CD4-positive, alpha-beta T cell treated with Interleukin-1 beta for 1 hour (primary cell): ENCODE results near the gene GLB1L.

Experiments
- DNase-seq, 2 donors: peaks; one replicate each; pipeline ENCODE4 v3.0.0-alpha.2; 2020 to 2022

GLB1L gene

GRCh38 chr2:219220652-219221402 is 24.4 kb downstream of the GLB1L start:
- no peak for DNase-seq

DNA sequence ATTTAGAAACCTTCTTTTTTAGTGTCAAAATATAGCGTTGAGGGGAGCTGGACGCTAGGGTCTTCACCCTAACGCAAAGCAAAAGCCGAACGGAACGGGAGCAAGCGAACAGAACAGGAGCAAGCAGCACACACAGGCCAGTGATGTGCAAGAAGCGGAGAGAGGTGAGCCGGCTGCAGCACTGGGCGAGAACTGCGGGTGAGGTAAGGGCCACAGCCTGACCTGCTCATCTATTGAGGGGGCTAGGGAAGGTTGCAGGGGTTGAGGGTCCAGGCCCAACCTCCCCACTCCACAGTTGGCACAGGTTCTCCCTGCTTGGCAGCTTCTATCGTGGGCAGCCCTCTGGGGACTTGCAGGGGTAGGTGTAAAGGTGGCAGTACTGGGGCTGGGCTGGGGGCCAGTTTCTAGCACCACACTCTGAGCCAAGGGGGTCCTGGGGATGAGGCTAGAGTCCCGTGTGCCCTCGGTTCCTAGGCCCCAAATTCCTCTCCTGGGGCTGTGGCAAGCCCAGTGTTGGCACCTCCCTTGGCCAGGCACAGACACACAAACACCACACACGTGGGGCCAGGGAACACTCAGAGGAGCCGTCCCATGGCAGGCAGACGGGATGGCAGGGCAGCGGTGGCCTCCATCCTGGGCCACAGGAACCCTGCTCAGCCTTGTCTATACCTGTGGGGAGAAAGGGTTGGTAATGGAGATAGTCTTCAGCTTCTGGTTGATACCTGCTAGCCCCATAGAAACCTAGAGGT is 25.3 kb downstream of the GLB1L start:
- DNase-seq = no peak

DNA sequence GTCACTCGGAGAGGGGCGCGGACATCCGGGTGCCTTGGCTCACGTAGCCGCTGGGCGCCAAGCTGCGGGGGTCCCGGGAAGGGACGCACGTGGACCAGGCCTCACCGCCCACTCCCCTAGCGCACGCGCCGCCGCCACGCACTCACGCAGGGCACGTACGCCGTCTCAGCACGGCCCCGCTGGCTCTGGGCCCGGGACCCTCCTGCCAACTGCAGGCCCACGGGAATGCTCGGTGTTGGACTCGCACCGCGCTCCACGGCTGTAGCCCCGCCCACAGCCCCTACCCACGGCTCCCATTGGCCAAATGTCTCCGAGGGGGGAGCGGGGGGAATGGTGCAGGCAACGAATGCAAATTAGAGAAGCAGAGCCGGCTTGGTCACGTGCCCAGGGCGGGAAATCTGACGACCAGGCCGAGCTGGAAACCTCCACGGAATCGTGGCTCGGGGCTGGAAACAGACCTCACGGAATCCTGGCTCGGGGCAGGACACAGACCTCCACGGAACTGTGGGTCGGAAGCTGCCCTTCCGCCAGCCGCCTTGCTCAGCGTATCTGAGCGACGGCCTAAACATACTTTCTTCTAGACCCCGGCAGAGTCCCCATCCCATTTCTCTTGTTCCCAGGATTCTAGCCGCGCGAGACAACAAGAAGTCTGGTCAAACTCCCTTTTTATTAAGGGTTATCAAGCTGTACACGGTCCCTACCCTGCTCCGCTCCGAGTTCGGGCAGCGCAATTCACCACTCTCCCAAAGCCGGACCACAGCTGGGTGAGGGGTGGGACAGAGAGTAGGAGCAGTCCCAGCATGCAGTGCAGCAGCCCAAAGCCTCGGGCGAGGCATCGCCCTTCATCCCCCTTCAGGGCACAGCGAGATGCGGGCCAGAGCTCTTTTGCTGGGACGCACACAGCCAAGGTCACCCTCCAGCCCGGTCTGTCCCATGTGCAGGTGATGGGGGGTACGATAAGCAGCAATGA is 26.2 kb downstream of the GLB1L start, which contains the start of gene ABCB6:
Gene ABCB6, minus strand, starts transcription at position 227 of the 970 bp plus-strand sequence. CDS start 285 bp downstream, outside the sequence.
- peak; percentile 88 to 90 for DNase-seq

- DNase-seq = no peak
Observed at GRCh38 chr2:219218217-219218731, 27.0 kb downstream of the GLB1L start.

DNA sequence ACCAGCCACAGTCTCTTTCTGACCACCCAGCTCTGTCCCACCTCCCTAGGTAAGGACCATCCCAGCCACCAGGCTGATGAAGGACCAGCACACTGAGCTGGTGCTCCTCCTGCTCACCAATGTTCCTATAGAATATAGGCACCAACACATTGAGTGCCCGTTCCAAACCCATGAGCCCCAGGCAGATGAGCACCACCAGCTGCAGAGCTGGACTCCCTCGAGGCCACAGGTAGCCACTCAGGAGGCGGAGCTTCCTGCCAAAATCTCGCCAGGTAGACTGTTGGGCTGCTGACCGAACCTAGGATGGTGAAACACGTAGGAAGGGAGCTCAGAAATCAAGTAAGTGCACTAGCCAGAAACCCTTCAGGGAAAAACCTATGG is 28.7 kb downstream of the GLB1L start:
- DNase-seq = no peak

- DNase-seq = no peak
Observed at GRCh38 chr2:219215871-219216534, 29.2 kb downstream of the GLB1L start.

GRCh38 chr2:219214786-219215185 is 30.5 kb downstream of the GLB1L start:
- no peak for DNase-seq

DNA sequence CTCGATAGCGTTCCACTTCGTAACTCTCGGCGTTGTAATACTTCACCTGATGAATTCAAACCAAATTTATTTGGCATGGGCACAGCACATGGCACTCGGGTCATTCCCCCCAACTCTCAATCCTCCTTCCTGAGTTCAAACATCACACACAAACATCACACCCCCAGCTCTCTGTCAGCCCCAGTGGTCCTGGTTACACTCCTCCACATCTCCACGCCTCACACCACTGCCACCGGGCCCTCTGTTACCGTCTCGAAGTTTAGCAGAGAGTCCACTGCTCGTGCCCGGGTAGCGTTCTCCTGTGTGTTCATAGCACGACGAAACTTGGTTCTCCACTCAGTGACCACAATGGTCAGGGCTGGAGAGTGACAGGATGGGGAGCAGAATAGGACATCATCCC is 31.1 kb downstream of the GLB1L start:
- DNase-seq = no peak

DNA sequence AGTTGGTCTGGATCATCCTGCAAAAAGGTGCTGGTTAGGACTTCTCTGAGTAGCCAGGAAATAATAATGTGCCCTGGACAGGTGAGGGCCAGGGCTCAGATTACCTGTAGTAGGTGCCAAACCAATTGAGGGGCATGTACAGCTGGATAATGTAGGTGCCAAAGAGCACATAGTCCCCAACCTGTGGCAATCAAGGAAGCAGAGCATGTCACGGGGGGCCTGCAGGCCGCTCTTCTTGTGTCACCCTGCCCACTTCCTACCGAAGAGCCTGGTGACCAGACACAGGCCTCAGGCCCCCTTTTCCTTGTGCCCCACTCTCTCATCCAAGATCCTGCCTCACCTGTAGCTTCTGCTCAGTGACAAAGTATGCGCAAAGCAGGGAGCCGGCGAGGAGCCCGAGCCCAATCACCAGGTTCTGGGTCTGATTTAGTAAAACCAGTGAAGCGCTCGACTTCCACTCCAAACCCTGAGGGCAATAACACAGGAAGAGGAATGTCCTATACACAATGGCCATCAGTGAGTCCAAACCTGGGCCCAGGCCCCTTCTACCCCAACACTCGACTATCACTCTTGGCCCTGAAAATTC is 31.7 kb downstream of the GLB1L start:
- DNase-seq = no peak

- no peak for DNase-seq
Observed at GRCh38 chr2:219213026-219213415, 32.2 kb downstream of the GLB1L start.

- DNase-seq = no peak
Observed at GRCh38 chr2:219210886-219211362, 34.3 kb downstream of the GLB1L start.

DNA sequence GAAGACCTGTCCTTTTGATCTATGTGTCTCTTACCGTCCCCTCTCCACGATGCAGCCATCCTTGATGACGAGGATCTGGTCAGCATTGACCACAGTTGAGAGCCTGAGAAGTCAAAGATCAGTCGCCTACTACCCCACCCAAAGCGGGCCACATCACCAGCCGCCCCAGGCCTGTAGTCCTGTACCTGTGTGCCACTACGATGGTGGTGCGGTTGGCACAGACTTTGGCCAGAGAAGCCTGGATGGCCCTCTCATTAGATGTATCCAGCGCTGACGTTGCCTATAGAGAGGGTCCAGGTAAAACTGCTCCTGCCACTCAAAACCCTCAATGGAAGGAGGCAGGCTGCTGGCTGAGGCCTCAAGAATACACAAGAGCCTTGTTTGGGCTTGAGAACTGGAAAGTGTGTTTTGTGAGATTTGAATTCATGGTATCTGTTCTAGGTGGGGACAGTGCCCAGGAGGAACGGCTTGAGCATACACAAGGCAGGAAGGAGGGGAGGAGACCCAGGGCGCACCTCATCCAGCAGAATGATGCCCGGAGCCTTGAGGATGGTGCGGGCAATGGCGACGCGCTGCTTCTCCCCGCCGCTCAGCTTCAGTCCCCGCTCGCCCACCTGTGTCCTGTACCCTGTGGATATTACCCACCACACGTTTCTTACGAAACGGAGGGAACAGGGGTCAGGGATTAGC is 34.9 kb downstream of the GLB1L start:
- DNase-seq = no peak

DNA sequence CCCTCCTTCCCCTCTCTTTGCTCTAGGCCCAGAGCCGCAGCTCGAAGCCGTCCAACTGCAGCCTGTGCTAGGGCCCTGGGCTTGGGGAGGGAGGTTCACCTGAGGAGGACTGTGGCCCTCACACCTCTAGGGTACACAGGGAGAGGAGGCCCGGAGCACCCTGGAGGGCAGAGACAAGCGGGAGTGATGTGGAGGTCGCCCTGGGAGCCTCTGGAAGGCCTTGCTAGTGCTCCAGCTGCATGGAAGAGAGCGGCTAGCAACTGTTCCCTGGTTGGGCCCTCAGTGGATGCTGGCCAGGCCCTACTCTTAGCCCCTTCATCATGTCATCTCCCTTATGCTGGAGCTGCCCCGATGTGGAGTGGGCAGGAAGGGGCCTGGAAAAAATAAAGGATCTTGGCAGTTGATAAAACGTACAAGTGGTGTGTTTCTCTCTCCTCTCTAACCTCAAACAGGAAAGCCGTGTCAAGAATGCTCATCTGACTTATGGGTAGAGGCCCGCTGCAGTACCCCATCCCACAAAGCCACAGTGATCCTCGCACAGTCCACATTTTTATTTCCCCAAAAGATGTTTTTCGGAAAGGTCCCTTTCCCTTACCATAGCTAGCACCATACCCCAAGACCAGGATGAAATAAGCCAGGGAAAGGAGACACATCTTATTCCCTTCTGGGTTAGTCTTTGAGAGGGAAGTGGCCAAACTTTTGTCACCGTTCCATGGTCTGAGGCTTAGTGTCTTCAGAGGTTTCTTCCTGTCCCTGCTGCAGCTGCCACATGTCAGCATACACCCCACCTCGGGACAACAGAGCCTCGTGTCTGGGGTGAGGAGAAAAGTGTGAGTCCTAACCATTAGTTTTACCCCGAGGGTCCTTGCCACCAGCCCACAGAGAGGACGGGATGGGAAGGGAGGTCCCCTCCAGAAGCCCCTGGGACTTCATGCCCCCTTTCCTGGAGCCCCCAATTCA is 35.7 kb downstream of the GLB1L start:
- no peak for DNase-seq

GRCh38 chr2:219207884-219208740 is 37.1 kb downstream of the GLB1L start:
- no peak for DNase-seq

- no peak for DNase-seq
Observed at GRCh38 chr2:219207134-219207883, 37.9 kb downstream of the GLB1L start.

DNA sequence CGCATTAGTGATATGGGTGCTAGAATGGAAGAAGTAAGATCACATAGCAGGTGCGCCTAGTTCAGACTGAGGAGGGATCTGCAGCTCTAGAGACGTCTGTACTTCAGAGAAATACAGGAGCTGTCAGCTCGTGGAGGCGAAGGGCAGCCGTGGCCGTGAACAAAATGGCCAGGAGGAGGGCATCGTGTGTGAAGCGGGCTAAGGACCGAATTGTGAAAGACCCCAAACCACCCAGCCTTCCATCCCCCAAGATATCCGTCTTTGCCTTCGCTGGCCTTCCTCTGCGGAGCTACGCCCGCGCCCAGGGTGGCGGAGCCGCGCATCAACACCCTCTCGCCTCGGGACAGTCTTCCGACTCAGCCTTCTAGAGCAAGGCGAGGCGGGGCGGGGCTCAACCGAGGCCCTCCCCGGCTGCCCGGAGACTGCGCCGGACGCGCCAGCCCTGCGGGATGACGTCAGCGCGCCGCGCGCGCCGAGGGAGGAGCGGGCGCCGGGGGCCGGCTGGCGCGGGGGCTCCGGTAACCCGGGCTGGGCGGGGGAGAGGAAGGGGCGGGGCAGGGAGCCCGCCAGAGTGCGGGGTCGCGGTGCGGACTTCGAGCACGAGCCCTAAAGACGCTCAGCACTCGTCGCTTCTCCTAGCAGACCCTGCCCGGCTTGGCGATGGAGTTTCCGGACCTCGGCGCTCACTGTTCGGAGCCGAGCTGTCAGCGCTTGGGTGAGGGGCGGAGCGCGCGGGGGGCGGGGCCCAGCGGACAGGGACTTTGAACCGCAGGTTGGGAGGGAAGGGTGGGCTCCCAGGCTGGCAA is 38.7 kb downstream of the GLB1L start, which contains the start of gene ZFAND2B:
Gene ZFAND2B, plus strand, starts transcription at position 455 of the 806 bp plus-strand sequence. Its CDS starts 206 bp downstream, at position 661.
- DNase-seq = peak; percentile 95 to 96

GRCh38 chr2:219205981-219206327 is 39.3 kb downstream of the GLB1L start:
- DNase-seq = no peak
